Fibroblast of lung (primary cell): Measurements from ENCODE around the gene MEIS2.

Experiments
- EZH2 ChIP-seq: IDR thresholded peaks from 2 replicates; pipeline ENCODE4 v1.5.1; 2012; ENCODE audit warnings: low read length, control low read depth, mild to moderate bottlenecking; ENCODE audit errors: missing control alignments
- TF ChIP-seq, protein P1 (sequence below), 2 donors: IDR thresholded peaks in 1 of 2; conservative IDR thresholded peaks in 1 of 2; 1 replicate in 1 of 2; 2 replicates in 1 of 2; pipeline ENCODE4 v1.5.1; 2011 to 2012; ENCODE audit warnings: low read length in 2 of 2, control low read depth in 1 of 2, inconsistent platforms in 1 of 2, low read depth in 1 of 2, mild to moderate bottlenecking in 1 of 2

DNA sequence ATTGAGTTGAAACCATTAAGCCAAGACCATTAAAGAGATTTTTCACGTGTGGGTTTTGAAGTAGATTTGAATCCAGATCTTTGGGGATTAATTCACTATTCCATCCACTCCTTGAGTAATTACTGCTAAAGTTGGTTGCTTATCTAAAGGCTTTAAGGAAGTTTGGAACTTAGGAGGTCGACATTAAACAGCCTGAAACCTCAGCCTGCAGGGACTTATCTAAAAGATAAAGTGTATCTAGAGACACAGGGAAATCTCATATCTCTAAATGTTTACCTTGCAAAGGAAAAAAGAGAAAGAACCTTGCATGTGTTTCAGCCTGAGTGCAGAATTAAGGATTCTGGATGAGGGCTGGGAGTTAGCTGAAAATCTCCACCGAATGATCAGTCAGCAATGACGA, 158.6 kb downstream of the MEIS2 start:
- no peak for TF ChIP-seq EZH2
- TF ChIP-seq, protein P1, sequence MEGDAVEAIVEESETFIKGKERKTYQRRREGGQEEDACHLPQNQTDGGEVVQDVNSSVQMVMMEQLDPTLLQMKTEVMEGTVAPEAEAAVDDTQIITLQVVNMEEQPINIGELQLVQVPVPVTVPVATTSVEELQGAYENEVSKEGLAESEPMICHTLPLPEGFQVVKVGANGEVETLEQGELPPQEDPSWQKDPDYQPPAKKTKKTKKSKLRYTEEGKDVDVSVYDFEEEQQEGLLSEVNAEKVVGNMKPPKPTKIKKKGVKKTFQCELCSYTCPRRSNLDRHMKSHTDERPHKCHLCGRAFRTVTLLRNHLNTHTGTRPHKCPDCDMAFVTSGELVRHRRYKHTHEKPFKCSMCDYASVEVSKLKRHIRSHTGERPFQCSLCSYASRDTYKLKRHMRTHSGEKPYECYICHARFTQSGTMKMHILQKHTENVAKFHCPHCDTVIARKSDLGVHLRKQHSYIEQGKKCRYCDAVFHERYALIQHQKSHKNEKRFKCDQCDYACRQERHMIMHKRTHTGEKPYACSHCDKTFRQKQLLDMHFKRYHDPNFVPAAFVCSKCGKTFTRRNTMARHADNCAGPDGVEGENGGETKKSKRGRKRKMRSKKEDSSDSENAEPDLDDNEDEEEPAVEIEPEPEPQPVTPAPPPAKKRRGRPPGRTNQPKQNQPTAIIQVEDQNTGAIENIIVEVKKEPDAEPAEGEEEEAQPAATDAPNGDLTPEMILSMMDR (conservative IDR thresholded peaks at IDR 0.05 in 1 of 2, IDR thresholded peaks at IDR 0.05 in 1 of 2; ENCODE audit: low read depth in 1 of 2, low read length in 2 of 2), result no peak
